ENCODE results near the gene CNTLN. TPM values are rescaled to one million over a fixed set of nuclear protein-coding genes. Genes with fewer than 3 reads are reported as not detected.
"Not testable (repeated sequence)": the region's sequence is repeated elsewhere in the genome, so short reads cannot be mapped to it uniquely, and the experiment has no call there.

CNTLN gene
- total RNA-seq, 1 experiment from 2014 or later = 6.7 TPM

DNA sequence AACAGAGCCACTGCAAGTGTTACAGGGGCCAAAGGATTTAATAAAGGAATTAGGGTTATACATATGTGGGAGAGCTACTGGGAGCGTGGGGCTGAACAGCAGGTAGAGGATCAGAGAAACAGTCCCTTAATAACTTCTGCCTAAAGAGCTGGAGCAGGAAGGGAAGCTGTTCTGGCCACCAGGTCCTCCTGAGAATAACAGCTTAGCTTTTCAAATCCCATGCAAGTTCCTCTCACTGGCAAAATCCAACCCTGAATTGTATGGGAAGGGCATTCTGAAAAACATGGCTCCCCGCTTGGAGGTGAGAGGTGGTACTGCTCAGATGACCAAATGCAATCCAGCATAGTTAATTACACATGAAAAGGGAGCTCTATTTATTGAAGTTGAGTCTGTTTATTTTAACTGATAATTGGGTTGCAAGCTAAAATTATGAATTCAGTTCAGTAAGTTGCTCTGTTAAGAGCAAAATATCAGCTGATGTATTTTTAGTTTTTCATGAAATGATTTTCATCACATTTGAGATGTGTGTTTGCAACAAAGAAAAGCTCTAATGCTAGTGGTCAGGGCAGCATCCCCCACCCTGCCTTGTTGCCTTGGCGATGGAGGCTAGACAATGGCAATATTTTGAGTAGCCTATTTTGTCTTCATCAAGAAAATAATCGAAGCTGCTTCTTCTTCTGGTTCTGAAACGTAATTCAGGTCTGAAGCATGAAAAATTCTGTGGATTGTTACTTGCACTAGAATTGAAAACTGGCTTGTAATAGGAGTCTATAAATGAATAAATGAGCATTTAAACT lies 385.6 kb downstream of the CNTLN start:
- no peak overlapping the region for H3K4me3 Mint-ChIP-seq (ENCODE audit: unreplicated experiment)
- no peaks in the 10 kb centered on the region for H3K9me3 Mint-ChIP-seq (ENCODE audit: unreplicated experiment)
- POLR2A ChIA-PET = no interaction called here
- intact Hi-C loops (cut with micrococcal nuclease) = no loop called here
- no peak for DNase-seq (ENCODE audit: unreplicated experiment)
- no peak overlapping the region for H3K27ac Mint-ChIP-seq (ENCODE audit: low read depth, unreplicated experiment)
- H3K36me3 Mint-ChIP-seq (ENCODE audit: insufficient read depth, unreplicated experiment) = no peaks in the 10 kb centered on the region
- H3K27me3 Mint-ChIP-seq (ENCODE audit: insufficient read depth, unreplicated experiment) = peaks cover 24% of the 10 kb centered on the region
- no peaks in the 10 kb centered on the region for H3K4me1 Mint-ChIP-seq (ENCODE audit: insufficient read depth, unreplicated experiment)
- CTCF ChIA-PET = interaction anchor here (0.5 to 3.0 kb wide), 9 partner anchors 7 to 1526 kb away, joined by 3 to 18 read pairs (median 4); no protein-coding TSS in a partner anchor
- TF ChIP-seq, protein P1, sequence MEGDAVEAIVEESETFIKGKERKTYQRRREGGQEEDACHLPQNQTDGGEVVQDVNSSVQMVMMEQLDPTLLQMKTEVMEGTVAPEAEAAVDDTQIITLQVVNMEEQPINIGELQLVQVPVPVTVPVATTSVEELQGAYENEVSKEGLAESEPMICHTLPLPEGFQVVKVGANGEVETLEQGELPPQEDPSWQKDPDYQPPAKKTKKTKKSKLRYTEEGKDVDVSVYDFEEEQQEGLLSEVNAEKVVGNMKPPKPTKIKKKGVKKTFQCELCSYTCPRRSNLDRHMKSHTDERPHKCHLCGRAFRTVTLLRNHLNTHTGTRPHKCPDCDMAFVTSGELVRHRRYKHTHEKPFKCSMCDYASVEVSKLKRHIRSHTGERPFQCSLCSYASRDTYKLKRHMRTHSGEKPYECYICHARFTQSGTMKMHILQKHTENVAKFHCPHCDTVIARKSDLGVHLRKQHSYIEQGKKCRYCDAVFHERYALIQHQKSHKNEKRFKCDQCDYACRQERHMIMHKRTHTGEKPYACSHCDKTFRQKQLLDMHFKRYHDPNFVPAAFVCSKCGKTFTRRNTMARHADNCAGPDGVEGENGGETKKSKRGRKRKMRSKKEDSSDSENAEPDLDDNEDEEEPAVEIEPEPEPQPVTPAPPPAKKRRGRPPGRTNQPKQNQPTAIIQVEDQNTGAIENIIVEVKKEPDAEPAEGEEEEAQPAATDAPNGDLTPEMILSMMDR (IDR thresholded peaks at IDR 0.05; ENCODE audit: unreplicated experiment) = no peak
- BruUV-seq (replicated peaks) = no TSS peak

DNA sequence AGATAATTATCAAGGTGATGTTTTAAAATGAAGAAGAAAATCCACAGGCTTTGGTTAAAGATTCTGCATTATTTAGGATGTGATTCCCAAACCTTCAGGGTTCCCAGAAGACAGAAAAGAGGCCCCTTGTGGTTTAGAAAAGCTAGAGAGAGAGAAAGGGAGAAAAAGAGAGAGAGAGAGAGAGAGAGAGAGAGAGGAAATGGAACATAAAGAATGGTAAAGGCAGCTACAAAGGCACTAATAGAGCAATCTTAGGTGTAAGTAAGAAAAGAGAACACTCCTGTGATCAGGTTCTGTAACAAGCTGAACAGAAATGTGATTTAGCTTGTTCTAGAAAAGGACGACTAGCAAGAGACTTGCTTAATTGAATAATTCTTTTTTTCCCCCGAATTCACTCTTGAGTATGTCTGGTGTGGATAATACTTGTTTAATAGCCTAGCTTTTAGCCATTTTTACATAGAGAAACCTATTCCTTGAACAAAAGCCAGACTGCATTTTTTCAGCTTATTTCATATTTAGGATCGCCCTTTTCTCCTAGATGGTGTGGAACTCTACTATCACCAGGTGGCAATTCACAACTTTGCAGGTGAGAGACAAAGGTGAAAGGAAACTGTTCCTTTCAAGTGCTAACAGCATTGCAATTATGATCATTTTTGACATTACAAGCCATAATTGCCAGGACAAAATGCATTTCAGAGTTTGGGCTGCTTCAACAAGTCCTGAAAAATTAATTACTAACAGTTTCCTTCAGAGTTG lies 386.4 kb downstream of the CNTLN start:
- BruUV-seq (replicated peaks) = no TSS peak
- TF ChIP-seq, protein P1 (IDR thresholded peaks at IDR 0.05; ENCODE audit: unreplicated experiment) = no peak
- no peaks in the 10 kb centered on the region for H3K4me1 Mint-ChIP-seq (ENCODE audit: insufficient read depth, unreplicated experiment)
- intact Hi-C loops (cut with micrococcal nuclease) = no loop called here
- H3K27me3 Mint-ChIP-seq (ENCODE audit: insufficient read depth, unreplicated experiment) = peaks cover 24% of the 10 kb centered on the region
- no peak overlapping the region for H3K27ac Mint-ChIP-seq (ENCODE audit: low read depth, unreplicated experiment)
- no peaks in the 10 kb centered on the region for H3K36me3 Mint-ChIP-seq (ENCODE audit: insufficient read depth, unreplicated experiment)
- H3K4me3 Mint-ChIP-seq (ENCODE audit: unreplicated experiment) = no peak overlapping the region
- no peaks in the 10 kb centered on the region for H3K9me3 Mint-ChIP-seq (ENCODE audit: unreplicated experiment)
- ChIA-PET POLR2A (no interaction called here), CTCF (interaction anchor here (0.9 to 3.0 kb wide), 6 partner anchors 8 to 290 kb away, joined by 3 to 18 read pairs (median 8); no protein-coding TSS in a partner anchor)
- DNase-seq (ENCODE audit: unreplicated experiment) = no peak

DNA sequence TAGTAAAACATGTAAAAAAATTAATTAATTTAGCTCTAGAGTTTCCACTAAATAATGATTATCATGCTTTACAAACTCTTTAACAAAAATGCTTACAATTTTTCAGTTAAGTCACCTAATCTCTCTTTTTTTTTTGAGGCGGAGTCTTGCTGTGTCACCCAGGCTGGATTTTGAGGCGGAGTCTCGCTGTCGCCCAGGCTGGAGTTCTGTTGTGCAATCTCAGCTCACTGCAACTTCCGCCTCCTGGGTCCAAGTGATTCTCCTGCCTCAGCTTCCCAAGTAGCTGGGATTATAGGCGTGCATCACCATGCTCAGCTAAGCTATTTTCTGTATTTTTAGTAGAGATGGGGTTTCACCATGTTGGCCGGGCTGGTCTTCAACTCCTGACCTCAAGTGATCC lies 391.9 kb downstream of the CNTLN start:
- DNase-seq (ENCODE audit: unreplicated experiment); intact Hi-C loops (cut with micrococcal nuclease); H3K4me3 Mint-ChIP-seq (ENCODE audit: unreplicated experiment); BruUV-seq (replicated peaks); H3K36me3 Mint-ChIP-seq (ENCODE audit: insufficient read depth, unreplicated experiment); H3K9me3 Mint-ChIP-seq (ENCODE audit: unreplicated experiment); H3K4me1 Mint-ChIP-seq (ENCODE audit: insufficient read depth, unreplicated experiment); H3K27ac Mint-ChIP-seq (ENCODE audit: low read depth, unreplicated experiment): not testable (repeated sequence)
- ChIA-PET CTCF (interaction anchor here (0.7 to 2.4 kb wide), 11 partner anchors 9 to 1945 kb away, joined by 3 to 14 read pairs (median 4); no protein-coding TSS in a partner anchor), POLR2A (interaction anchor here (0.6 kb wide), 1 partner anchor 235 kb away, joined by 3 read pairs; no protein-coding TSS in a partner anchor)
- H3K27me3 Mint-ChIP-seq (ENCODE audit: insufficient read depth, unreplicated experiment) = peaks cover 11% of the 10 kb centered on the region

DNA sequence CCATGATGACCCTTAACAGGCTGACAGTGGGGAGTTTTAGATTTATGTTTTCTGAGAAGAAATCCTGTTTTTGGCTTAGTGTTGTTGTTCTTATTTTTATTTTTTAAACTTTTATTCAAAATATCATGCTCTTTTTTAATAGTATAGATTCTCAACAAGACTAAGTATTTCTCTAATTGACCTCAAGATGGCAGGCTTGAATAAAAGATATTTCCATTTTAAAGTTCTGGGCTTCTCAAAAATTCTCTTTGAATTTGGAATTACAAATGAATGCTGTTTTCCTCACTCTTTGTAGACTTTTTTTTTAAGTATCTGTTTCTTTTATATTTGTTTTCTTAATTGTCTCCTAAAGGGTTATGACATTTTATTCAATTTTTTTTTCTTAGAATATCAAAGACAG lies 394.0 kb downstream of the CNTLN start:
- Mint-ChIP-seq H3K36me3 (ENCODE audit: insufficient read depth, unreplicated experiment) (no peaks in the 10 kb centered on the region), H3K4me3 (ENCODE audit: unreplicated experiment) (no peak overlapping the region), H3K27ac (ENCODE audit: low read depth, unreplicated experiment) (no peak overlapping the region), H3K27me3 (ENCODE audit: insufficient read depth, unreplicated experiment) (peaks cover 7% of the 10 kb centered on the region), H3K4me1 (ENCODE audit: insufficient read depth, unreplicated experiment) (no peaks in the 10 kb centered on the region), H3K9me3 (ENCODE audit: unreplicated experiment) (no peaks in the 10 kb centered on the region)
- intact Hi-C loops (cut with micrococcal nuclease) = no loop called here
- POLR2A ChIA-PET = no interaction called here
- TF ChIP-seq, protein P1 (IDR thresholded peaks at IDR 0.05; ENCODE audit: unreplicated experiment) = peak; percentile 39
- CTCF ChIA-PET = interaction anchor here (0.7 to 2.4 kb wide), 3 partner anchors 9 to 274 kb away, joined by 3 to 14 read pairs (median 4); no protein-coding TSS in a partner anchor
- BruUV-seq (replicated peaks) = no TSS peak
- no peak for DNase-seq (ENCODE audit: unreplicated experiment)
